HepG2 (cell line): Measurements from ENCODE around the gene RNF40. TPM values are rescaled to one million over a fixed set of nuclear protein-coding genes. Genes with fewer than 3 reads are reported as not detected.
A peak's percentile ranks its signal among the peaks of the same experiment; 100 is the strongest.

Source experiments
- BORCS8-MEF2B ChIP-seq: sonication (generic); formaldehyde crosslinking; IDR thresholded peaks from 2 replicates; pipeline ENCODE4 v1.8.0; 2022; ENCODE audit warnings: mild to moderate bottlenecking, missing genetic modification reagents
- CAMTA2 ChIP-seq: sonication (generic); formaldehyde crosslinking; IDR thresholded peaks from 2 replicates; pipeline ENCODE4 v1.4.0; 2020; ENCODE audit warnings: mild to moderate bottlenecking, missing genetic modification reagents, borderline replicate concordance
- FOXO4 ChIP-seq: sonication (generic); formaldehyde crosslinking; conservative IDR thresholded peaks from 2 replicates; pipeline ENCODE4 v1.8.1; 2023; ENCODE audit warnings: missing genetic modification reagents
- JUNB ChIP-seq: sonication (generic); formaldehyde crosslinking; IDR thresholded peaks from 2 replicates; pipeline ENCODE4 v1.8.0; 2022; ENCODE audit warnings: missing genetic modification reagents, mild to moderate bottlenecking, borderline replicate concordance
- NBN ChIP-seq: fragments of 450-650 bp; conservative IDR thresholded peaks from 2 replicates; pipeline ENCODE4 v1.6.1; 2017
- PCBP1 ChIP-seq: fragments of 200-400 bp; formaldehyde crosslinking; IDR thresholded peaks from 2 replicates; pipeline ENCODE4 v1.6.1; 2017; ENCODE audit warnings: mild to moderate bottlenecking, low read depth, low read length, borderline replicate concordance
- PHF21A ChIP-seq: sonication (generic); formaldehyde crosslinking; IDR thresholded peaks from 2 replicates; pipeline ENCODE4 v1.5.0; 2020; ENCODE audit warnings: mild to moderate bottlenecking, missing genetic modification reagents
- SKIL ChIP-seq: sonication (generic); formaldehyde crosslinking; IDR thresholded peaks from 2 replicates; pipeline ENCODE4 v1.8.0; 2022; ENCODE audit warnings: missing genetic modification reagents, mild to moderate bottlenecking, moderate library complexity, borderline replicate concordance
- SP1 ChIP-seq, 2 experiments: fragments of 450-650 bp in 1 of 2; sonication (generic) in 1 of 2; formaldehyde crosslinking in 1 of 2; IDR thresholded peaks; 2 replicates each; pipeline versions ENCODE4 v1.4.0 to v1.6.1; 2016 to 2020; ENCODE audit warnings: missing genetic modification reagents in 1 of 2
- TRIM22 ChIP-seq: fragments of 450-650 bp; IDR thresholded peaks from 2 replicates; pipeline ENCODE4 v1.6.1; 2017
- YY1 ChIP-seq: IDR thresholded peaks from 2 replicates; pipeline ENCODE4 v1.6.1; 2011; ENCODE audit warnings: low read length, low read depth, moderate library complexity, mild to moderate bottlenecking; ENCODE audit not compliant: insufficient read depth, insufficient replicate concordance
- ZBTB20 ChIP-seq: sonication (generic); formaldehyde crosslinking; IDR thresholded peaks from 2 replicates; pipeline ENCODE4 v1.8.1; 2023; ENCODE audit warnings: missing genetic modification reagents, low read depth, mild to moderate bottlenecking, borderline replicate concordance
- ZBTB43 ChIP-seq: sonication (generic); formaldehyde crosslinking; conservative IDR thresholded peaks from 2 replicates; pipeline ENCODE4 v1.4.0; 2020; ENCODE audit warnings: missing genetic modification reagents
- ZBTB7B ChIP-seq: sonication (generic); formaldehyde crosslinking; IDR thresholded peaks from 2 replicates; pipeline ENCODE4 v1.4.0; 2020; ENCODE audit warnings: missing genetic modification reagents
- ZNF451 ChIP-seq: sonication (generic); formaldehyde crosslinking; IDR thresholded peaks from 2 replicates; pipeline ENCODE4 v1.5.0; 2020; ENCODE audit warnings: mild to moderate bottlenecking, missing genetic modification reagents
- ZNF552 ChIP-seq: sonication (generic); formaldehyde crosslinking; IDR thresholded peaks from 2 replicates; pipeline ENCODE4 v1.9.0; 2022; ENCODE audit warnings: missing genetic modification reagents, mild to moderate bottlenecking, borderline replicate concordance
- ZNF703 ChIP-seq: sonication (generic); formaldehyde crosslinking; IDR thresholded peaks from 2 replicates; pipeline ENCODE4 v1.5.1; 2020; ENCODE audit warnings: missing genetic modification reagents, mild to moderate bottlenecking, moderate library complexity, borderline replicate concordance
- ZNF775 ChIP-seq: sonication (generic); formaldehyde crosslinking; IDR thresholded peaks from 2 replicates; pipeline ENCODE4 v1.4.0; 2020; ENCODE audit warnings: missing genetic modification reagents, mild to moderate bottlenecking, moderate library complexity, borderline replicate concordance
- ZNF776 ChIP-seq: sonication (generic); formaldehyde crosslinking; IDR thresholded peaks from 2 replicates; pipeline ENCODE4 v1.4.0; 2020; ENCODE audit warnings: mild to moderate bottlenecking, missing genetic modification reagents
- ZNF784 ChIP-seq: sonication (generic); formaldehyde crosslinking; IDR thresholded peaks from 2 replicates; pipeline ENCODE4 v1.5.1; 2020; ENCODE audit warnings: missing genetic modification reagents, mild to moderate bottlenecking, borderline replicate concordance
- ZNF790 ChIP-seq: sonication (generic); formaldehyde crosslinking; IDR thresholded peaks from 2 replicates; pipeline ENCODE4 v1.8.0; 2022; ENCODE audit warnings: missing genetic modification reagents, mild to moderate bottlenecking, borderline replicate concordance
- polyA plus RNA-seq, 8 experiments: library from polyadenylated mRNA; depleted of rRNA in 3 of 8; stranded (reverse) in 7 of 8; unstranded in 1 of 8; fragments of >200 nt; fragmentation: Illumina TruSeq in 4 of 8; extraction: Trizol in 4 of 8; gene quantifications; 2 replicates each; pipeline versions ENCODE4 v1.2.1 to v1.2.3, GENCODE V29; 2011 to 2016; ENCODE audit warnings: low read depth in 4 of 8, missing spikeins in 1 of 8, mixed read lengths in 1 of 8; ENCODE audit not compliant: insufficient read depth in 1 of 8
- total RNA-seq, 5 experiments: library from RNA; depleted of rRNA; stranded (reverse); fragments of >200 nt; fragmentation: Illumina TruSeq; extraction: Trizol; gene quantifications; 2 replicates each; pipeline ENCODE4 v1.2.3, GENCODE V29; 2016; ENCODE audit warnings: low read depth in 1 of 5

Gene RNF40
- total and polyA plus RNA-seq, 2 of the 13 experiments (the other 11 are each of a cell fraction or from before 2014, with no cell fraction given) = 84.0 to 85.6 TPM

GRCh38 chr16:30805370-30806169 lies 43.4 kb downstream of the RNF40 start (continued):
- TF ChIP-seq TRIM22 = no peak
- TF ChIP-seq CAMTA2 (CRISPR knock-in tag) = peak; percentile 71; the same call in 1 of the 2 replicates
- peak; percentile 71; the same call in 1 of the 2 replicates for TF ChIP-seq ZNF552 (CRISPR knock-in tag)
- TF ChIP-seq JUNB = no peak
- TF ChIP-seq ZNF784 (CRISPR knock-in tag) = peak; percentile 90; the same call in 1 of the 2 replicates
- TF ChIP-seq ZBTB20 (CRISPR knock-in tag) = peak; percentile 41
- TF ChIP-seq ZNF776 (CRISPR knock-in tag) = no peak
- peak; percentile 92; the same call in 1 of the 2 replicates for TF ChIP-seq ZNF451 (CRISPR knock-in tag)
- TF ChIP-seq PCBP1 = 0 out of 2 replicates have a peak, but pooled peaks have one; percentile 50
- TF ChIP-seq SKIL (CRISPR knock-in tag) = no peak; the same call in 1 of the 2 replicates
- peak; percentile 86 for TF ChIP-seq YY1
- peak; percentile 96 for TF ChIP-seq BORCS8-MEF2B (CRISPR knock-in tag)
- peak; percentile 88 for TF ChIP-seq PHF21A (CRISPR knock-in tag)
- no peak for TF ChIP-seq NBN
- 0 out of 2 replicates have a peak, but pooled peaks have one; percentile 90 for TF ChIP-seq FOXO4
- TF ChIP-seq SP1 (IDR thresholded peaks at IDR 0.05) = no peak
- no peak for TF ChIP-seq SP1 (CRISPR knock-in tag; IDR thresholded peaks at IDR 0.05)
- peak; percentile 95; the same call in 1 of the 2 replicates for TF ChIP-seq ZNF790 (CRISPR knock-in tag)
- peak; percentile 87 for TF ChIP-seq ZNF775
- TF ChIP-seq ZBTB7B (CRISPR knock-in tag) = peak; percentile 89
- peak; percentile 90 for TF ChIP-seq ZNF703 (CRISPR knock-in tag)
- TF ChIP-seq ZBTB43 (CRISPR knock-in tag) = peak; percentile 81; the same call in 1 of the 2 replicates
